HS-5 (cell line): ENCODE measurements around the gene PIK3R2.
"Not testable (repeated sequence)": the region's sequence is repeated elsewhere in the genome, so short reads cannot be mapped to it uniquely, and the experiment has no call there.

Experiments
- DNase-seq: peaks from one replicate; pipeline ENCODE4 v3.0.0-alpha.2; 2012; ENCODE audit warnings: low read depth

Gene PIK3R2

GRCh38 chr19:18155095-18156087, 2.4 kb downstream of the PIK3R2 start:
- DNase-seq, result no peak

- no peak for DNase-seq
Measured at GRCh38 chr19:18156268-18156667, 3.3 kb downstream of the PIK3R2 start.

DNA sequence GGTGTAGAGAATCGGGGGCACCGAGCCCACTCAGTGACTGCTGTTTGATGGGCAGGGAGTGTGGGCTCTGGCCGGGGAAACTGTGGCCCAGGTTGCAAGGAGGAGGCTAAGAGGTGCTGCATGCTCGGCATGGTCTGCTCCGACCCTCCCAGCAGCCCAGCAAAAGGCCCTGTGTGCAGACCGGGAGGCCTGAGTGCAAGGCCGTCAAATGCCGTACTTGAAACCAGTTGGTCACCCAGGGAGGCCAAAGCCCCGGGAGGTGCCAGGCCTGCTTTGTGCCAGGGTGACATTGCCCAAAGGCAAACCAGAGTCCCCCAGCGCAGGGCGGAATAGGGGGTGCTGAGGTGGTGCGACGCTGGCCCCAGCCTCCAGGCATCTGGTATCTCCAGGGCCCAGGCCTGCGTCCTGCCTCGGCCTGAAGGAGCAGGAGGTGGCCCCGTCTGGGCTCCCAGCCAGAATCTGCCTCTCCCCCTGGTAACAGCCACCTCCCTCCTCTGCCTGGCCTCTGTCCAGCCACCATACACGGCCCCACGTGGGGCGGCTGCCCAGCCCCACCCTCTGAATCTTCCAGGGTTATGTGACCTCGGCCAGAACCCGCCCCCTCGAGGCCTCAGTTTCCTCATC, 4.0 kb downstream of the PIK3R2 start:
- no peak for DNase-seq

DNA sequence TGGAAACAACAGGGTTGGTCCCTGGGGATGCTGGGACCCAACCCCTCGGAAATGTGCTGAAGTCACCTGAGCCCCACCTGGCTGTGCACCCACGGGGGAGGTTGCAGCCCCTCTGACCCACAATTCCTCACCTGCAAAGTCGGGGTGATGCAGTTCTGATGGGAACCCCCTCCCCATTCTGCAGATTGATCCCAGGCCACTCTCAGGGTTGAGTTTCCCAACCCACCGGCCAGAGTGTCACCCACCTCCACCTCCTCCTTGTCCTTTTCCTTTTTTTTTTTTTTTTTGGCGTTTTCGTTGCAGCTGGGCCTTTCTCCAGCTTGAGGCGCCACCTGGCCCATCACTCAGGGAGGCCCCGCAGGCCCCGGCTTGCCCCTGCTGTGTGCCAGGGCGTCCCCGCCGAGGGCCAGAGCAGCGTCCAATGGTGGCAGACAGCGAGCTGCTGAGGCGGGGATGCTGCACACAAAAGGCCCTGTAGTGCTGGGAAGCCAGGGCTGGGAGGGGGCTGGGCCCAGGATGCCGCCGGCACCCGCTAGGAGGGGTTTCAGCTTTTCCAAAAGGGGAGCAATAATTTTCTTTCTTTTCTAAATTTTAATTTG, 4.6 kb downstream of the PIK3R2 start:
- no peak for DNase-seq

- DNase-seq, result no peak
Measured at GRCh38 chr19:18158467-18158866, 5.5 kb downstream of the PIK3R2 start.

DNA sequence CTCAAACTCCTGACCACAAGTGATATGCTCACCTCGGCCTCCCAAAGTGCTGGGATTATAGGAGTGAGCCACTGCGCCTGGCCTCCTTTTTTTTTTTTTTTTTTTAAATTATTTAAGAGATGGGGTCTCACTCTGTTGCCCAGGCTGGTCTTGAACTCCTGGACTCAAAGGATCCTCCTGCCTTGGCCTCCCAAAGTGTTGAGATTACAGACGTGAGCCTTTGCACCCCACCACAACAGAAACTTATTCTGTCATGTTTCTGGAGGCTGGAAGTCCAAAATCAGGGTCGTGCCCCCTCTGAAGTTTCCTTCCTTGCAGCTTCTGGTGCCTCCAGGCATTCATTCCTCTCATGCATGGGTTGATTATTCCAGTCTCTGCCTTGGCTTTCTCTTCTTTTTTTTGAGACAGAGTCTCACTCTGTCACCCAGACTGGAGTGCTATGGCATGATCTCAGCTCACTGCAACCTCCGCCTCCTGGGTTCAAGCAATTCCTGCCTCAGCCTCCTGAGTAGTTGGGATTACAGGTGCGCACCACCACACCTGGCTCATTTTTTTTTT, 6.2 kb downstream of the PIK3R2 start:
- DNase-seq, result not testable (repeated sequence)

GRCh38 chr19:18159810-18160209, 6.8 kb downstream of the PIK3R2 start:
- DNase-seq, result no peak

DNA sequence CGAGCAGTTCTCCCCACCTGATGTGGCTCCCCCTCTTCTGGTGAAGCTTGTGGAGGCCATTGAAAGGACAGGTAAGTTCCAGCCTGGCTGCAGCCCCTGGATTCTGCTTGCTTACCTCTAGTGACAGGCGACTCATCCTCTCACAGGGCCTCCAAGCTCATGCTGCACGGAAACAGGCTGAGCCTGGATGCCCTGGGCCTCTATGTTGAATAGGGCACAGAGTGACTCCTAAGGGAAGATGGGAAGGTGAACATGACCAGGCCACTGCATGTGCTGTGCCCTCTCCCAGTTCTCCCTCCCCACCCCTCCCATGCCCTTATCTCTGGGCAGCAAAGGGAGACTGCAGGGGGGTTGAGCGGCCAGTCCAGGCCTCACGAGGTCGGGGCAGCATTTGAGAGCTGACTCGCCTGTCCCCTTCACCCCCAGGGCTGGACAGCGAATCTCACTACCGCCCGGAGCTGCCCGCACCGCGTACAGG, 7.6 kb downstream of the PIK3R2 start:
- no peak for DNase-seq

GRCh38 chr19:18160971-18161635, 8.1 kb downstream of the PIK3R2 start:
- DNase-seq, result no peak

GRCh38 chr19:18161636-18162002, 8.7 kb downstream of the PIK3R2 start:
- no peak for DNase-seq

GRCh38 chr19:18164072-18164471, 11.1 kb downstream of the PIK3R2 start:
- DNase-seq, result no peak

- DNase-seq, result no peak
Measured at GRCh38 chr19:18165794-18166544, 13.0 kb downstream of the PIK3R2 start.

GRCh38 chr19:18167011-18167410, 14.0 kb downstream of the PIK3R2 start:
- no peak for DNase-seq

DNA sequence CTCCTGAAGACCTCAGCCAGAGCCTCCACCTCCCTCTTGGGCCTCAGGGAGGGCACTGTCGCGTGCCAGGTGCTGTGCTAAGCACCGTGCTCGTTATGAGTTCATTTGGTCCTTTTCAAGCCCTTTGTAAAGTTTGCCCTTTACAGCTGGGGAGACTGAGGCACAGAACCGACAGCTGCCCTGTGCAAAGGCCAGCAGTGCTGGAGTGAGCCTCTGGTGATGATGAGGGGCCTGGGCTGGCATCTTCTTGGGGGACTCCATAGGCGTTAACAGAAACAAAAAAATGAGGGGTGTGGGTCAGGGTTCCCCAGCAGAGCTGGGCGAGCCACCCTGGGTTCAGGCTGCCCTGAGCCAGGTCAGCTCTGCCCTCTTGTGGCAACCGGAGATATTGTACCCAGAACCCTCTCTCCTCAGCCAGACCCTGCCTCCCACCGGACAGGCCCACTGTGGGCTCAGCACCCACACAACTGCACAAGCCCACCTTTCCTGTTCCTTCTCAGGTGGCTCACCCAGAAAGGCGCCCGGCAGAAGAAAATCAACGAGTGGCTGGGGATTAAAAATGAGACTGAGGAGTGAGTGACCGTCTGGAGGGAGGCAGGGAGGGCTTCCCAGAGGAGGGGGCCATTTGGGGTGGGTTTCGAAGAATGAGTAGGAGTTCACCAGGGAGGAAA, 15.1 kb downstream of the PIK3R2 start:
- DNase-seq, result no peak

DNA sequence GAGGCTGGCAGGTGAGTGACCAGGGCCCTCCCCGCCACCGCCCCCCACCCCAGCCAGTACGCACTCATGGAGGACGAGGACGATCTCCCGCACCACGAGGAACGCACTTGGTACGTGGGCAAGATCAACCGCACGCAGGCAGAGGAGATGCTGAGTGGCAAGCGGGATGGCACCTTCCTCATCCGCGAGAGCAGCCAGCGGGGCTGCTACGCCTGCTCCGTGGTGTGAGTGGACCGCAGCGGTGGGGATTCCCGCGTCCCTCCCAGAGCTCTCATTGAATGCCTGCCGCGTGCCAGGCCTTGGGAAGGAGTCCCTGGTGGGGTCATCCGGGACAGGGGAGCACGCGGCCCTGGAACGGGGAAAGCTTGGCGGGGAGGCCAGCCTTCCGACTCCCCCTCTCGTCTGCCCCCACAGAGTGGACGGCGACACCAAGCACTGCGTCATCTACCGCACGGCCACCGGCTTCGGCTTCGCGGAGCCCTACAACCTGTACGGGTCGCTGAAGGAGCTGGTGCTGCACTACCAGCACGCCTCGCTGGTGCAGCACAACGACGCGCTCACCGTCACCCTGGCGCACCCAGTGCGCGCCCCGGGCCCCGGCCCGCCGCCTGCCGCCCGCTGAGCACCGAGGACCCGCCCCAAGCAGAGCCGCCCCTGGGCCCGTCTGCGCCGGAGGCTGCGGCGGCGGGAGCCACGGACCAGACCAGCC, 15.9 kb downstream of the PIK3R2 start:
- DNase-seq, result no peak

- no peak for DNase-seq
Measured at GRCh38 chr19:18170714-18171255, 17.8 kb downstream of the PIK3R2 start.

GRCh38 chr19:18171605-18172327, 18.8 kb downstream of the PIK3R2 start:
- no peak for DNase-seq

- no peak for DNase-seq
Measured at GRCh38 chr19:18172331-18173053, 19.5 kb downstream of the PIK3R2 start.
